K562 (cell line): ENCODE measurements around the gene NUP62CL. TPM values are rescaled to one million over a fixed set of nuclear protein-coding genes. Genes with fewer than 3 reads are reported as not detected.

Experiments
- DPF2 ChIP-seq: fragments of 450-650 bp; IDR thresholded peaks from 2 replicates; pipeline ENCODE4 v1.6.1; 2016
- ELF1 ChIP-seq: fragments of 200-800 bp; sonication (Bioruptor generic); IDR thresholded peaks from 2 replicates; pipeline ENCODE4 v1.6.1; 2016; ENCODE audit warnings: missing genetic modification characterization, missing compliant biosample characterization
- EP400 ChIP-seq: fragments of 450-650 bp; IDR thresholded peaks from 2 replicates; pipeline ENCODE4 v1.6.1; 2017; ENCODE audit warnings: antibody characterized with exemption, mild to moderate bottlenecking, moderate library complexity
- FOSL1 ChIP-seq: fragments of 200-800 bp; sonication (Bioruptor generic); conservative IDR thresholded peaks from 2 replicates; pipeline ENCODE4 v1.6.1; 2016; ENCODE audit warnings: missing genetic modification characterization, missing compliant biosample characterization
- FOXM1 ChIP-seq, 2 experiments: fragments of 450-650 bp in 1 of 2; sonication (generic) in 1 of 2; formaldehyde crosslinking in 1 of 2; IDR thresholded peaks; 2 replicates each; pipeline versions ENCODE4 v1.6.1 to v1.9.0; 2017 to 2022; ENCODE audit warnings: low read depth in 2 of 2, mild to moderate bottlenecking in 2 of 2, missing genetic modification reagents in 1 of 2, moderate library complexity in 1 of 2
- LEF1 ChIP-seq: fragments of 450-650 bp; IDR thresholded peaks from 2 replicates; pipeline ENCODE4 v1.6.1; 2016; ENCODE audit warnings: mild to moderate bottlenecking
- MCM2 ChIP-seq: fragments of 450-650 bp; IDR thresholded peaks from 2 replicates; pipeline ENCODE4 v1.6.1; 2017; ENCODE audit warnings: low read depth, mild to moderate bottlenecking
- NBN ChIP-seq: fragments of 450-650 bp; IDR thresholded peaks from 2 replicates; pipeline ENCODE4 v1.6.1; 2016; ENCODE audit warnings: low read depth, mild to moderate bottlenecking
- NCOA1 ChIP-seq: fragments of 450-650 bp; IDR thresholded peaks from 2 replicates; pipeline ENCODE4 v1.6.1; 2016; ENCODE audit warnings: low read depth
- PHF8 ChIP-seq: fragments of 200-600 bp; sonication (generic); IDR thresholded peaks from 2 replicates; pipeline ENCODE4 v1.6.1; 2012; ENCODE audit warnings: mixed run types, mild to moderate bottlenecking, inconsistent platforms, low read length, moderate library complexity, borderline replicate concordance
- RAD21 ChIP-seq, 2 experiments: fragments of 250-450 bp in 1 of 2; fragments of 450-650 bp in 1 of 2; sonication (Bioruptor Pico) in 1 of 2; formaldehyde crosslinking in 1 of 2; IDR thresholded peaks in 1 of 2; conservative IDR thresholded peaks in 1 of 2; 2 replicates each; pipeline versions ENCODE4 v1.4.0 to v1.8.0; 2020 to 2022; ENCODE audit warnings: mild to moderate bottlenecking in 2 of 2, moderate library complexity in 1 of 2
- RBM15 ChIP-seq: fragments of 200-400 bp; formaldehyde crosslinking; IDR thresholded peaks from 2 replicates; pipeline ENCODE4 v1.6.1; 2018; ENCODE audit warnings: mild to moderate bottlenecking, low read length, moderate library complexity; ENCODE audit not compliant: insufficient read depth
- RBM34 ChIP-seq: fragments of 200-400 bp; formaldehyde crosslinking; IDR thresholded peaks from 2 replicates; pipeline ENCODE4 v1.6.1; 2018; ENCODE audit warnings: low read length, borderline replicate concordance; ENCODE audit not compliant: insufficient read depth
- STAT6 ChIP-seq: sonication (generic); formaldehyde crosslinking; IDR thresholded peaks from 2 replicates; pipeline ENCODE4 v1.8.1; 2023; ENCODE audit warnings: mild to moderate bottlenecking, missing genetic modification reagents
- ZBTB33 ChIP-seq: sonication (generic); formaldehyde crosslinking; IDR thresholded peaks from 2 replicates; pipeline ENCODE4 v1.8.1; 2023; ENCODE audit warnings: mild to moderate bottlenecking, missing genetic modification reagents
- ZBTB49 ChIP-seq: sonication (generic); formaldehyde crosslinking; IDR thresholded peaks from 2 replicates; pipeline ENCODE4 v1.8.0; 2022; ENCODE audit warnings: missing genetic modification reagents, mild to moderate bottlenecking, borderline replicate concordance
- ZNF518B ChIP-seq: fragments of 250-450 bp; sonication (Bioruptor Pico); IDR thresholded peaks from 2 replicates; pipeline ENCODE4 v1.5.0; 2021; ENCODE audit warnings: mild to moderate bottlenecking, moderate library complexity
- ZNF695 ChIP-seq: fragments of 450-650 bp; formaldehyde crosslinking; IDR thresholded peaks from 2 replicates; pipeline ENCODE4 v1.4.0; 2020; ENCODE audit warnings: mild to moderate bottlenecking, moderate library complexity
- polyA plus RNA-seq, 8 experiments: library from polyadenylated mRNA; depleted of rRNA in 4 of 8; stranded (reverse) in 5 of 8; unstranded in 3 of 8; fragments of >200 nt; fragmentation: Nextera tagmentation in 2 of 8; fragmentation: Illumina TruSeq in 1 of 8; extraction: Ambion mirVana in 2 of 8; extraction: Trizol in 1 of 8; gene quantifications; 2 replicates each; pipeline versions ENCODE4 v1.2.1 to v1.2.3, GENCODE V29; 2011 to 2014; ENCODE audit warnings: inconsistent platforms in 1 of 8, missing spikeins in 1 of 8
- total RNA-seq, 7 experiments: library from RNA; depleted of rRNA in 6 of 7; stranded (reverse); fragments of >200 nt in 6 of 7; fragmentation: Illumina TruSeq in 2 of 7; extraction: Trizol in 2 of 7; gene quantifications; 2 replicates each; pipeline versions ENCODE4 v1.2.1 to v1.2.3, GENCODE V29; 2011 to 2021; ENCODE audit warnings: low replicate concordance in 1 of 7

Gene NUP62CL
- total and polyA plus RNA-seq, 9 of the 15 experiments (the other 6 are each of a cell fraction or from before 2014, with no cell fraction given), result 29.7 to 101 (median 42.7) TPM

- TF ChIP-seq RBM34, result no peak
- TF ChIP-seq MCM2, result no peak
- no peak for TF ChIP-seq RAD21 (CRISPR knock-in tag; conservative IDR thresholded peaks at IDR 0.05 in 1 of 2, IDR thresholded peaks at IDR 0.05 in 1 of 2)
- TF ChIP-seq ZBTB49 (CRISPR knock-in tag), result no peak
- no peak for TF ChIP-seq PHF8
- no peak for TF ChIP-seq FOXM1 (IDR thresholded peaks at IDR 0.05; ENCODE audit: low read depth)
- no peak for TF ChIP-seq FOXM1 (CRISPR knock-in tag; IDR thresholded peaks at IDR 0.05; ENCODE audit: low read depth)
- TF ChIP-seq STAT6 (CRISPR knock-in tag), result no peak
- peak; percentile 33; the same call in 1 of the 2 replicates for TF ChIP-seq DPF2
- TF ChIP-seq ZBTB33 (CRISPR knock-in tag), result no peak
- TF ChIP-seq NBN, result no peak
- 0 out of 2 replicates have a peak, but pooled peaks have one; percentile 30 for TF ChIP-seq LEF1
- peak; percentile 64; the same call in 1 of the 2 replicates for TF ChIP-seq FOSL1 (tag)
- no peak for TF ChIP-seq NCOA1
- TF ChIP-seq ZNF695, result no peak
- TF ChIP-seq ELF1 (tag), result no peak
- TF ChIP-seq RBM15, result no peak
- no peak; the same call in 1 of the 2 replicates for TF ChIP-seq EP400
- no peak for TF ChIP-seq ZNF518B (CRISPR knock-in tag)
These were observed 70.3 kb downstream of the NUP62CL start (continued) for GRCh38 chrX:107135965-107136307.
